CD4-positive, alpha-beta memory T cell (primary cell): ENCODE measurements around the gene IWS1. TPM values are rescaled to one million over a fixed set of nuclear protein-coding genes. Genes with fewer than 3 reads are reported as not detected.
"Not testable (repeated sequence)": the region's sequence is repeated elsewhere in the genome, so short reads cannot be mapped to it uniquely, and the experiment has no call there.

Experiments
- CTCF ChIA-PET: fragments of 350-600 bp; sonication (Branson Sonifier 250); formaldehyde crosslinking; loops from one replicate; lab custom pipeline; 2021; ENCODE audit warnings: inconsistent platforms; ENCODE audit not compliant: partially characterized antibody; lab: Charles Lee
- POLR2A ChIA-PET: fragments of 350-600 bp; sonication (Branson Sonifier 250); formaldehyde crosslinking; loops from one replicate; lab custom pipeline; 2021; ENCODE audit not compliant: partially characterized antibody; lab: Charles Lee
- DNase-seq, 5 donors: peaks; one replicate each; pipeline versions ENCODE4 v3.0.0 to v3.0.0-alpha.2; 2020 to 2022; ENCODE audit warnings: mixed read lengths in 1 of 5
- H3K27ac ChIP-seq: one replicate; pipeline ENCODE4 v1.7.0; 2013; ENCODE audit warnings: low read depth, low read length
- H3K27me3 ChIP-seq: 2 replicates; pipeline ENCODE4 v1.7.0; 2013; ENCODE audit warnings: mild to moderate bottlenecking, low read length, moderate library complexity; ENCODE audit not compliant: insufficient read depth
- H3K36me3 ChIP-seq: 2 replicates; pipeline ENCODE4 v1.7.0; 2013; ENCODE audit warnings: mild to moderate bottlenecking, low read length, moderate library complexity; ENCODE audit not compliant: insufficient read depth
- H3K4me1 ChIP-seq: 2 replicates; pipeline ENCODE4 v1.7.0; 2013; ENCODE audit warnings: mild to moderate bottlenecking, low read length, moderate library complexity; ENCODE audit not compliant: insufficient read depth
- H3K4me3 ChIP-seq, 2 donors: one replicate each; pipeline ENCODE4 v1.7.0; 2013; ENCODE audit warnings: low read length in 2 of 2, mild to moderate bottlenecking in 1 of 2
- H3K9me3 ChIP-seq, 2 donors: one replicate each; pipeline ENCODE4 v1.7.0; 2013; ENCODE audit warnings: low read length in 2 of 2, control low read depth in 1 of 2; ENCODE audit not compliant: control insufficient read depth in 1 of 2
- H3K27ac Mint-ChIP-seq, 7 donors: one replicate each; pipeline ENCODE4 v1.8.0; 2020 to 2021; ENCODE audit warnings: mixed read lengths in 7 of 7, mild to moderate bottlenecking in 6 of 7, inconsistent platforms in 3 of 7, moderate library complexity in 3 of 7
- H3K27me3 Mint-ChIP-seq, 2 donors: one replicate each; pipeline ENCODE4 v1.8.0; 2020 to 2021; ENCODE audit warnings: mixed read lengths in 2 of 2
- H3K36me3 Mint-ChIP-seq, 2 donors: one replicate each; pipeline ENCODE4 v1.8.0; 2020 to 2021; ENCODE audit warnings: mixed read lengths in 2 of 2, inconsistent platforms in 1 of 2, mild to moderate bottlenecking in 1 of 2
- H3K4me1 Mint-ChIP-seq, 4 donors: one replicate each; pipeline ENCODE4 v1.8.0; 2020 to 2021; ENCODE audit warnings: mixed read lengths in 4 of 4, mild to moderate bottlenecking in 1 of 4
- H3K4me3 Mint-ChIP-seq, 8 donors: one replicate each; pipeline ENCODE4 v1.8.0; 2020 to 2021; ENCODE audit warnings: mixed read lengths in 8 of 8, mild to moderate bottlenecking in 7 of 8, moderate library complexity in 6 of 8, inconsistent platforms in 3 of 8
- H3K9me3 Mint-ChIP-seq, 8 donors: one replicate each; pipeline ENCODE4 v1.8.0; 2020 to 2021; ENCODE audit warnings: mixed read lengths in 8 of 8, mild to moderate bottlenecking in 5 of 8, inconsistent platforms in 3 of 8, moderate library complexity in 1 of 8
- intact Hi-C: fragments of 100-400 bp; cut with micrococcal nuclease; formaldehyde crosslinking; loops from one replicate; pipeline ENCODE4 v1.15.1; 2023
- polyA plus RNA-seq, 2 donors: library from polyadenylated mRNA; unstranded; fragments of 300-500 nt; fragmentation: Illumina TruSeq; gene quantifications; one replicate each; pipeline ENCODE4 v1.2.3, GENCODE V29; 2021
- total RNA-seq, 2 experiments: library from RNA; stranded (reverse); gene quantifications; one replicate each; pipeline ENCODE4 v1.2.3, GENCODE V29; 2021

Gene IWS1
- total and polyA plus RNA-seq, 4 experiments from 2014 or later = 4.4 to 59.7 (median 47.4) TPM

DNA sequence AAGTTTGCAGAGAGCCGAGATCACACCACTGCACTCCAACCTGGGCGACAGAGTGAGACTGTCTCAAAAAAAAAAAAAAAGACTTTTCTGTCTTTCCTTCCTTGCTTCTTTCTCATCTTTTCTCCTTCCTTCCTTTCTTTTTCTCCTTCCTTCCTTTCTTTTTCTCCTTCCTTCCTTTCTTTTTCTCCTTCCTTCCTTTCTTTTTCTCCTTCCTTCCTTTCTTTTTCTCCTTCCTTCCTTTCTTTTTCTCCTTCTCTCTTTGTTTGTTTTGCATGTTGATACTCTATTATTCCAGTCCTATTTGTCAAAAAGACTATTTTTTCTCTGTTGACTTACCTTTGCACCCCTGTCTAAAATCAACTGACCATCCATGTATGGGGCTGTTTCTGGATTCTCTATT, 46.1 kb upstream of the IWS1 start:
- H3K4me3 ChIP-seq, H3K36me3 Mint-ChIP-seq, intact Hi-C loops, H3K4me3 Mint-ChIP-seq, POLR2A ChIA-PET, H3K9me3 Mint-ChIP-seq, H3K4me1 Mint-ChIP-seq, H3K36me3 ChIP-seq, DNase-seq, CTCF ChIA-PET, H3K27ac ChIP-seq, H3K27me3 Mint-ChIP-seq, H3K27me3 ChIP-seq, H3K9me3 ChIP-seq, H3K4me1 ChIP-seq, H3K27ac Mint-ChIP-seq: not testable (repeated sequence)

DNA sequence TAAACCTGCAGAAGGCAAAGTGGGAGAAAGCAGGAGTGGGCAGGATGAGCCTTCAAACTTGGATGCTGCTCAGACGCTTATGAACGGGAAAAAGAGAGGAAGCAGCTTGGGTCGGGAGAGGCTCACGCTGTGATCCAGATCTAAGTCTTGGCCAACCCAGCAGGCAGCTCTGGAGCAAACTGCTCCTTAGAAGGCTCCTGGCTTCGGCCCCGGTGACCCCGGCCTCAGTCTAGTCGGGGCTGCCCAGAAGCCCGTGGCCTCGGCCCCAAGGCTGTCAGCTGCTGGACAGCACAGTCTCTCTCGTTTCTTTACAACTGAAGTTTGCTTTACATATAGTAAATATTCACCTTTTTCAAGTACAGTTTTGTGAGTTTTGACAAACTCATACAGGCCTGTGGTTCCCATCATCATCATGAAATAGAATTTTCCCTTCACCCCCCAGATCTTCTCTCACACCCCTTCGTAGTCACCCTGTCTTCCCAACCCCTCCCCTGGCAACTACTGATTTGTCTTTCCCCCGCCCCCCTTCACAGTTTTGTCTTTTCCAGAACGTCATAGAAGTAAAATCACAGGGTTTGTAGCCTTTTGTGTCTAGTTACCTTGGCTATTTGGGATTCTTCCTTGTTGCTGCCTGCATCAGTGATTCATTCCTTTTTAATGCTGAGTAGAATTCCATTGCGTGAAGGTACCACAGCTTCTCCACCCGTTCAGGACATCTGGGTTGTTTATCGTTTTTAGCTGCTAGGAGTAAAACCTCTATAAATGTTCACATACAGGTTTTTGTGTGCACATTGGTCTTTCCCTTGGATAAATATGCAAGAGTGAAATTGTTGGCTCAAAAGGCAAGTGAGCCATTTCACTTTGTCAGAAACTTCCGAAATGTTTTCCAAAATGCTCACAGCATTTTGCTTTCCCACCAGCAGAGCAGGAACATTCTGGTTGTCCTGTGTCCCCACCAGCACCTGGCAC, 44.3 kb upstream of the IWS1 start:
- no peak for DNase-seq
- Mint-ChIP-seq H3K4me3 (no peak overlapping the region), H3K27ac (no peak overlapping the region), H3K36me3 (no peaks in the 10 kb centered on the region), H3K4me1 (peaks cover 3 to 8% (median 5%) of the 10 kb centered on the region in 4 donors), H3K27me3 (no peaks in the 10 kb centered on the region), H3K9me3 (no peaks in the 10 kb centered on the region)
- no peaks in the 10 kb centered on the region for H3K27me3 ChIP-seq
- H3K27ac ChIP-seq = no peak overlapping the region
- H3K9me3 ChIP-seq = no peaks in the 10 kb centered on the region
- H3K36me3 ChIP-seq = no peaks in the 10 kb centered on the region
- intact Hi-C loops = no loop called here
- POLR2A ChIA-PET = no interaction called here
- H3K4me1 ChIP-seq = no peaks in the 10 kb centered on the region
- CTCF ChIA-PET = no interaction called here
- no peak overlapping the region for H3K4me3 ChIP-seq

DNA sequence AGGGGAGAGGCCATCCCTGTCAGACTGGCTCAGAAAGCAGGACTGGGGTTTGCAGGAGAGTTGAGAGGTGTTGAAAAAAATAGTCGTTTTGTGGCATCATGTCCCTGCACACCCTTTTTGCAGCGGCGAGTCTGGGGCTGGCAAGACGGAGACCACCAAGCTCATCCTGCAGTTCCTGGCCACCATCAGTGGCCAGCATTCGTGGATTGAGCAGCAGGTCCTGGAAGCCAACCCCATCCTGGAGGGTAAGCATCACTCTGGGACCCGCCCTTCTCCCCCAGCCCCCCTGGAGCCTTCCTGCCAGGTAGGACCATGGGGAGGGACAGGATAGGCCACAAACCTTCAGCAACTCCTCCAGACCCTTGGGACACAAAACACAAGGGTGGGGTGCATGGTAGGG, 43.4 kb upstream of the IWS1 start:
- no peak overlapping the region for H3K4me3 ChIP-seq
- no peaks in the 10 kb centered on the region for H3K36me3 Mint-ChIP-seq
- ChIA-PET CTCF (no interaction called here), POLR2A (no interaction called here)
- H3K9me3 Mint-ChIP-seq = no peaks in the 10 kb centered on the region
- H3K4me1 Mint-ChIP-seq = no peaks in the 10 kb centered on the region
- no peaks in the 10 kb centered on the region for H3K27me3 Mint-ChIP-seq
- no peak for DNase-seq
- no peak overlapping the region for H3K27ac Mint-ChIP-seq
- no peak overlapping the region for H3K4me3 Mint-ChIP-seq
- no peaks in the 10 kb centered on the region for H3K27me3 ChIP-seq
- intact Hi-C loops = no loop called here
- H3K36me3 ChIP-seq = no peaks in the 10 kb centered on the region
- H3K9me3 ChIP-seq = no peaks in the 10 kb centered on the region
- H3K27ac ChIP-seq = no peak overlapping the region
- no peaks in the 10 kb centered on the region for H3K4me1 ChIP-seq

DNA sequence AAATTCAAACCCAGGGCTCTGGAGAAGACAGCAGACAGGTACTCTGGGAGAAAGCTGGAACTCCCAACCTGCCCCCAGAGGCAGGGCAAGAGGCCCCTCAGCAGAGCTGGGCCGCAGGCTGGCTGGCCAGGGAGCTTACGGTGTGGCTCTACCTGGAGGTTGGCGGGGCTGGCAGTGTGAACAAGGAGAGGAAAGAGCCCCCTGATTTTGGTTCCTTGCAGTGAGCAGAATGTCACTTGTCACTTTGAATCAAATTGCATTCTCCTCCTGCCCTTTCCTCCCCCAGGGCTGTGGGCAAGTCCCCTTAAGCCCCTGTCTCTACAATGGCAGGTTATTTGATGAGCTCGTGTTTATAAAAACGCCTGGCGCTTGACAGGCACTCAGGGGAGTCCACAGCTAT, 41.8 kb upstream of the IWS1 start:
- no peak overlapping the region for H3K27ac ChIP-seq
- Mint-ChIP-seq H3K4me1 (peaks cover 0 to 4% (median 0%) of the 10 kb centered on the region in 4 donors), H3K36me3 (no peaks in the 10 kb centered on the region), H3K27me3 (peaks cover 2 to 4% of the 10 kb centered on the region in 2 donors), H3K4me3 (no peak overlapping the region), H3K9me3 (peaks cover 0 to under 1% (median 0%) of the 10 kb centered on the region in 8 donors), H3K27ac (no peak overlapping the region)
- intact Hi-C loops = no loop called here
- CTCF ChIA-PET = no interaction called here
- no peak for DNase-seq
- no peaks in the 10 kb centered on the region for H3K27me3 ChIP-seq
- POLR2A ChIA-PET = no interaction called here
- H3K4me1 ChIP-seq = no peaks in the 10 kb centered on the region
- H3K9me3 ChIP-seq = no peaks in the 10 kb centered on the region
- H3K4me3 ChIP-seq = no peak overlapping the region
- no peaks in the 10 kb centered on the region for H3K36me3 ChIP-seq

DNA sequence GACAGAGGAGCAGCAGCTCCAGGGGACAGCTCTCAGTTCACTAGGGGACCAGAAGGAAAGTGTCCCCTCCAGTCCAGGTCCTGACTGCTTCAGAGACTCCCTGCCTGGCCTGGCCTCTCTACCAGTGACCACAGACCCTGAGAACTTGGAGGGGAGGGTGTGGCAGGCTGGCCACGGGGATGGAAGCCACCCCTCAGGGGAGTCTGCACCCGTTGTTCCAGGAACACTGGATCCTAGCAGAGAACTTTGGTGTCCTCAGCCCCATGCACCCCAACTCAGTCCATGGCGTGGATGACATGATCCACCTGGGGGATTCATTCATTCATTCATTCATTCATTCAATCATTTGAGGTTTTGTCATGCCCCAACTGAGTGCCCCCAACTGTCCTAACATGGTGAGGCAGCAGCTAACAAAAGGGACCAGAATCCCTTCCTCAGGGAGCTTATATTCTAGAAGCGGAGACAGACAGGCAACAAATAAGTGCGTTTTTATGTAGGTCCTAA, 41.1 kb upstream of the IWS1 start:
- Mint-ChIP-seq H3K4me1 (peaks cover 0 to 4% (median 0%) of the 10 kb centered on the region in 4 donors), H3K4me3 (no peak overlapping the region), H3K27me3 (peaks cover 2 to 4% of the 10 kb centered on the region in 2 donors), H3K36me3 (no peaks in the 10 kb centered on the region), H3K27ac (no peak overlapping the region), H3K9me3 (peaks cover 0 to 4% (median 0%) of the 10 kb centered on the region in 8 donors)
- Histone ChIP-seq H3K27me3 (no peaks in the 10 kb centered on the region), H3K9me3 (no peaks in the 10 kb centered on the region), H3K4me1 (no peaks in the 10 kb centered on the region), H3K36me3 (no peaks in the 10 kb centered on the region), H3K4me3 (no peak overlapping the region), H3K27ac (no peak overlapping the region)
- POLR2A ChIA-PET = no interaction called here
- no peak for DNase-seq
- intact Hi-C loops = no loop called here
- CTCF ChIA-PET = no interaction called here

DNA sequence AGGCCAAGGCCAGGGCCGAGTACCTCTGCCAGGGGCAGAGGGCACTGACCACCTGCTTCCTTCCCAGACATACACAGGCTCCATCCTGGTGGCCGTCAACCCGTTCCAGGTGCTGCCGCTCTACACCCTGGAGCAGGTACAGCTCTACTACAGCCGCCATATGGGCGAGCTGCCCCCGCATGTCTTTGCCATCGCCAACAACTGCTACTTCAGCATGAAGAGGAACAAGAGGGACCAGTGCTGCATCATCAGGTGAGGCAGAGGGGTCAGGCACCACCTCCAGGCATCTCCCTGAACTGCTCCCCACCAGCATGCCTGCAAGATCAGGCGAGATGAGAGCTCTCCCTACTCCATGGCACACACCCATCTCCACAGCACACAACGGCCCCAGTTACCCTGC, 40.3 kb upstream of the IWS1 start:
- CTCF ChIA-PET = interaction anchor here (1.7 kb wide), 1 partner anchor 25 kb away, joined by 5 read pairs; no protein-coding TSS in a partner anchor
- H3K27me3 Mint-ChIP-seq = peaks cover 2 to 4% of the 10 kb centered on the region in 2 donors

DNA sequence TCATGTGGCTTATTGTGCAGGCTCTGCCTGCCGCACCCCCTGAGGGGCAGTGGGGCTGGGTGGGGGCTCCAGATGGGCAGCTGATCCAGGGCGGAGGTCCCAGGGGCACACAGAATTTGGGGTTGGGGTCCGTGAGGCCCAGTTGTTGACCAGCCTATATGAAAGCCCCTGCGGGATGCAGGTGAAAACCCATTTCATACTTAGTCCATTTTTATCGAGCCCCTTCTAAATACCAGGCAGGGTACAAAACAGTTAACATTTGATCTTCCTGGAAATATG, 39.8 kb upstream of the IWS1 start:
- ChIA-PET POLR2A (no interaction called here), CTCF (interaction anchor here (1.7 kb wide), 1 partner anchor 25 kb away, joined by 5 read pairs; no protein-coding TSS in a partner anchor)
- Histone ChIP-seq H3K27ac (no peak overlapping the region), H3K4me3 (no peak overlapping the region), H3K27me3 (no peaks in the 10 kb centered on the region), H3K36me3 (no peaks in the 10 kb centered on the region), H3K9me3 (no peaks in the 10 kb centered on the region), H3K4me1 (no peaks in the 10 kb centered on the region)
- intact Hi-C loops = no loop called here
- no peaks in the 10 kb centered on the region for H3K36me3 Mint-ChIP-seq
- no peak for DNase-seq
- H3K4me1 Mint-ChIP-seq = peaks cover 0 to 4% (median 0%) of the 10 kb centered on the region in 4 donors
- H3K9me3 Mint-ChIP-seq = peaks cover 0 to 4% (median 0%) of the 10 kb centered on the region in 8 donors
- H3K27me3 Mint-ChIP-seq = peaks cover 2 to 4% of the 10 kb centered on the region in 2 donors
- H3K27ac Mint-ChIP-seq = no peak overlapping the region
- no peak overlapping the region for H3K4me3 Mint-ChIP-seq

More for the DNA sequence above, 40.3 kb upstream of the IWS1 start:
- Mint-ChIP-seq H3K4me3 (no peak overlapping the region), H3K27ac (no peak overlapping the region), H3K4me1 (peaks cover 0 to 4% (median 0%) of the 10 kb centered on the region in 4 donors), H3K9me3 (peaks cover 0 to 4% (median 0%) of the 10 kb centered on the region in 8 donors), H3K36me3 (no peaks in the 10 kb centered on the region)
- H3K27ac ChIP-seq = no peak overlapping the region
- H3K36me3 ChIP-seq = no peaks in the 10 kb centered on the region
- no peak for DNase-seq
- no peaks in the 10 kb centered on the region for H3K27me3 ChIP-seq
- intact Hi-C loops = no loop called here
- POLR2A ChIA-PET = no interaction called here
- no peak overlapping the region for H3K4me3 ChIP-seq
- H3K4me1 ChIP-seq = no peaks in the 10 kb centered on the region
- no peaks in the 10 kb centered on the region for H3K9me3 ChIP-seq
